GM12878 (cell line): ENCODE results near the gene AIF1. TPM values are rescaled to one million over a fixed set of nuclear protein-coding genes. Genes with fewer than 3 reads are reported as not detected.

ENCODE experiments used
- BACH1 ChIP-seq: fragments of 450-650 bp; IDR thresholded peaks from 2 replicates; pipeline ENCODE4 v1.6.1; 2017; ENCODE audit warnings: mild to moderate bottlenecking, borderline replicate concordance
- NFIC ChIP-seq: IDR thresholded peaks from 2 replicates; pipeline ENCODE4 v1.6.1; 2012; ENCODE audit warnings: low read depth, mild to moderate bottlenecking, inconsistent platforms, low read length, moderate library complexity
- microRNA-seq: library from miRNA; unstranded; fragments of <30 nt; microRNA quantifications from one replicate; pipeline ENCODE4, GENCODE V29; 2018
- polyA plus RNA-seq, 11 experiments: library from polyadenylated mRNA; depleted of rRNA in 4 of 11; unstranded in 6 of 11; stranded (reverse) in 5 of 11; fragments of >200 nt; fragmentation: Nextera tagmentation in 4 of 11; fragmentation: Illumina TruSeq in 1 of 11; extraction: Ambion mirVana in 4 of 11; extraction: Trizol in 1 of 11; gene quantifications; 1 replicate in 1 of 11; 2 replicates in 10 of 11; pipeline versions ENCODE4 v1.2.1 to v1.2.3, GENCODE V29; 2011 to 2016; ENCODE audit warnings: inconsistent platforms in 2 of 11, missing spikeins in 2 of 11, low read depth in 1 of 11
- small RNA-seq: library from RNA; depleted of rRNA; stranded (forward); fragments of <200 nt; gene quantifications from one replicate; pipeline ENCODE3, GENCODE V24; 2014
- total RNA-seq, 4 experiments: library from RNA; depleted of rRNA in 3 of 4; stranded (reverse); fragments of >200 nt in 3 of 4; fragmentation: Illumina TruSeq in 1 of 4; extraction: Trizol in 1 of 4; gene quantifications; 2 replicates each; pipeline versions ENCODE4 v1.2.1 to v1.2.3, GENCODE V29; 2013 to 2021

AIF1 gene
- total and polyA plus RNA-seq, 10 of the 15 experiments (the other 5 are each of a cell fraction or from before 2014, with no cell fraction given) = 1.9 to 256 (median 134) TPM

- TF ChIP-seq NFIC (no peak), BACH1 (no peak)
Measured at GRCh38 chr6:31666337-31666965, 51.4 kb downstream of the AIF1 start (continued).

Small RNAs within 50 kb of the gene (microRNA-seq; reads per million reads assigned to microRNA genes)
- gene MIR6832 = 0.56 reads per million

Small RNAs within 50 kb of the gene (small RNA-seq; reads per million reads assigned to genes)
- not detected for gene MIR6832
- gene RF00019 = not detected
- 4.4 reads per million, percentile 86 among the genes with 10 or more reads in this experiment for gene SNORA38
- gene UQCRHP1 = not detected

Other genes starting within 250 kb of the AIF1 start
Only the 7 nearest of the 35 such genes appear.
- gene TNF, start 39.7 kb upstream of the AIF1 start, total RNA-seq (2014; rRNA removed) = 89.1 and 92.9 TPM in 2 replicates
- 68.6 and 70.2 TPM in 2 replicates for gene TNF, start 39.7 kb upstream of the AIF1 start, total RNA-seq (2014; rRNA removed; fragmentation: Illumina TruSeq; extraction: Trizol)
- gene TNF, start 39.7 kb upstream of the AIF1 start, total RNA-seq (2021) = 80.5 and 83.9 TPM in 2 replicates
- 15.0 and 22.7 TPM in 2 replicates for gene TNF, start 39.7 kb upstream of the AIF1 start, polyA plus RNA-seq (2011; rRNA removed)
- 50.6 and 74.3 TPM in 2 replicates for gene TNF, start 39.7 kb upstream of the AIF1 start, polyA plus RNA-seq (2014; fragmentation: Illumina TruSeq; extraction: Trizol)
- 10 to 100 TPM; 18.0 to 30.2 TPM for gene TNF, start 39.7 kb upstream of the AIF1 start, polyA plus RNA-seq (2014; fragmentation: Nextera tagmentation; extraction: Ambion mirVana)
- 94.8 and 97.1 TPM in 2 replicates for gene TNF, start 39.7 kb upstream of the AIF1 start, polyA plus RNA-seq (2014; rRNA removed)
- 10 to 100 TPM; 49.4 to 53.5 TPM for gene TNF, start 39.7 kb upstream of the AIF1 start, polyA plus RNA-seq (2016; fragmentation: Nextera tagmentation; extraction: Ambion mirVana)
- 37.9 and 48.6 TPM in 2 replicates for gene LTB, start 32.8 kb upstream of the AIF1 start, total RNA-seq (2014; rRNA removed)
- 22.6 and 23.3 TPM in 2 replicates for gene LTB, start 32.8 kb upstream of the AIF1 start, total RNA-seq (2014; rRNA removed; fragmentation: Illumina TruSeq; extraction: Trizol)
- 46.8 and 50.9 TPM in 2 replicates for gene LTB, start 32.8 kb upstream of the AIF1 start, total RNA-seq (2021)
- 3.2 and 4.9 TPM in 2 replicates for gene LTB, start 32.8 kb upstream of the AIF1 start, polyA plus RNA-seq (2011; rRNA removed)
- gene LTB, start 32.8 kb upstream of the AIF1 start, polyA plus RNA-seq (2014; fragmentation: Illumina TruSeq; extraction: Trizol) = 2.7 and 10.0 TPM in 2 replicates
- gene LTB, start 32.8 kb upstream of the AIF1 start, polyA plus RNA-seq (2014; fragmentation: Nextera tagmentation; extraction: Ambion mirVana) = 1 to 10 TPM in 1 of 2 experiments, under 1 TPM in 1; 0.71 to 5.9 TPM
- 74.3 and 91.2 TPM in 2 replicates for gene LTB, start 32.8 kb upstream of the AIF1 start, polyA plus RNA-seq (2014; rRNA removed)
- gene LTB, start 32.8 kb upstream of the AIF1 start, polyA plus RNA-seq (2016; fragmentation: Nextera tagmentation; extraction: Ambion mirVana) = 10 to 100 TPM; 16.6 to 24.0 TPM
- 12.2 and 16.8 TPM in 2 replicates for gene LST1, start 29.0 kb upstream of the AIF1 start, total RNA-seq (2014; rRNA removed)
- 16.4 and 19.1 TPM in 2 replicates for gene LST1, start 29.0 kb upstream of the AIF1 start, total RNA-seq (2014; rRNA removed; fragmentation: Illumina TruSeq; extraction: Trizol)
- gene LST1, start 29.0 kb upstream of the AIF1 start, total RNA-seq (2021) = 16.5 and 20.6 TPM in 2 replicates
- gene LST1, start 29.0 kb upstream of the AIF1 start, polyA plus RNA-seq (2011; rRNA removed) = 2.9 and 4.1 TPM in 2 replicates
- gene LST1, start 29.0 kb upstream of the AIF1 start, polyA plus RNA-seq (2014; fragmentation: Illumina TruSeq; extraction: Trizol) = 22.3 and 23.3 TPM in 2 replicates
- 10 to 100 TPM; 30.0 to 35.5 TPM for gene LST1, start 29.0 kb upstream of the AIF1 start, polyA plus RNA-seq (2014; fragmentation: Nextera tagmentation; extraction: Ambion mirVana)
- gene LST1, start 29.0 kb upstream of the AIF1 start, polyA plus RNA-seq (2014; rRNA removed) = 21.2 and 26.3 TPM in 2 replicates
- gene LST1, start 29.0 kb upstream of the AIF1 start, polyA plus RNA-seq (2016; fragmentation: Nextera tagmentation; extraction: Ambion mirVana) = 10 to 100 TPM; 10.0 to 11.9 TPM
- 11.2 and 13.1 TPM in 2 replicates for gene NCR3, start 22.2 kb upstream of the AIF1 start, total RNA-seq (2014; rRNA removed)
- gene NCR3, start 22.2 kb upstream of the AIF1 start, total RNA-seq (2014; rRNA removed; fragmentation: Illumina TruSeq; extraction: Trizol) = 9.4 and 11.4 TPM in 2 replicates
- 20.2 and 21.0 TPM in 2 replicates for gene NCR3, start 22.2 kb upstream of the AIF1 start, total RNA-seq (2021)
- gene NCR3, start 22.2 kb upstream of the AIF1 start, polyA plus RNA-seq (2011; rRNA removed) = 7.7 and 12.0 TPM in 2 replicates
- gene NCR3, start 22.2 kb upstream of the AIF1 start, polyA plus RNA-seq (2014; fragmentation: Illumina TruSeq; extraction: Trizol) = 10.1 and 16.8 TPM in 2 replicates
- gene NCR3, start 22.2 kb upstream of the AIF1 start, polyA plus RNA-seq (2014; fragmentation: Nextera tagmentation; extraction: Ambion mirVana) = 10 to 100 TPM; 31.2 to 42.3 TPM
- 16.9 and 27.6 TPM in 2 replicates for gene NCR3, start 22.2 kb upstream of the AIF1 start, polyA plus RNA-seq (2014; rRNA removed)
- 10 to 100 TPM in 1 of 2 experiments, 1 to 10 TPM in 1; 9.4 to 15.0 TPM for gene NCR3, start 22.2 kb upstream of the AIF1 start, polyA plus RNA-seq (2016; fragmentation: Nextera tagmentation; extraction: Ambion mirVana)
- gene PRRC2A, start 5.5 kb downstream of the AIF1 start, total RNA-seq (2014; rRNA removed) = 47.4 and 61.4 TPM in 2 replicates
- gene PRRC2A, start 5.5 kb downstream of the AIF1 start, total RNA-seq (2014; rRNA removed; fragmentation: Illumina TruSeq; extraction: Trizol) = 37.9 and 44.0 TPM in 2 replicates
- 231 and 244 TPM in 2 replicates for gene PRRC2A, start 5.5 kb downstream of the AIF1 start, total RNA-seq (2021)
- 19.5 and 30.9 TPM in 2 replicates for gene PRRC2A, start 5.5 kb downstream of the AIF1 start, polyA plus RNA-seq (2011; rRNA removed)
- 58.9 and 95.9 TPM in 2 replicates for gene PRRC2A, start 5.5 kb downstream of the AIF1 start, polyA plus RNA-seq (2014; fragmentation: Illumina TruSeq; extraction: Trizol)
- 1 to 10 TPM in 1 of 2 experiments, under 1 TPM in 1; 0.40 to 2.3 TPM for gene PRRC2A, start 5.5 kb downstream of the AIF1 start, polyA plus RNA-seq (2014; fragmentation: Nextera tagmentation; extraction: Ambion mirVana)
- gene PRRC2A, start 5.5 kb downstream of the AIF1 start, polyA plus RNA-seq (2014; rRNA removed) = 111 and 138 TPM in 2 replicates
- 10 to 100 TPM; 61.1 to 65.4 TPM for gene PRRC2A, start 5.5 kb downstream of the AIF1 start, polyA plus RNA-seq (2016; fragmentation: Nextera tagmentation; extraction: Ambion mirVana)
- 91.4 and 120 TPM in 2 replicates for gene BAG6, start 37.4 kb downstream of the AIF1 start, total RNA-seq (2014; rRNA removed)
- gene BAG6, start 37.4 kb downstream of the AIF1 start, total RNA-seq (2014; rRNA removed; fragmentation: Illumina TruSeq; extraction: Trizol) = 43.3 and 50.0 TPM in 2 replicates
- gene BAG6, start 37.4 kb downstream of the AIF1 start, total RNA-seq (2021) = 249 and 253 TPM in 2 replicates
- gene BAG6, start 37.4 kb downstream of the AIF1 start, polyA plus RNA-seq (2011; rRNA removed) = 34.2 and 51.1 TPM in 2 replicates
- gene BAG6, start 37.4 kb downstream of the AIF1 start, polyA plus RNA-seq (2014; fragmentation: Illumina TruSeq; extraction: Trizol) = 81.3 and 119 TPM in 2 replicates
- 10 to 100 TPM; 27.8 to 39.1 TPM for gene BAG6, start 37.4 kb downstream of the AIF1 start, polyA plus RNA-seq (2014; fragmentation: Nextera tagmentation; extraction: Ambion mirVana)
- gene BAG6, start 37.4 kb downstream of the AIF1 start, polyA plus RNA-seq (2014; rRNA removed) = 115 and 134 TPM in 2 replicates
- 100 to 1,000 TPM in 1 of 2 experiments, 10 to 100 TPM in 1; 98.4 to 112 TPM for gene BAG6, start 37.4 kb downstream of the AIF1 start, polyA plus RNA-seq (2016; fragmentation: Nextera tagmentation; extraction: Ambion mirVana)
- gene APOM, start 40.7 kb downstream of the AIF1 start, total RNA-seq (2014; rRNA removed) = 4.4 and 6.1 TPM in 2 replicates
- 4.0 and 4.6 TPM in 2 replicates for gene APOM, start 40.7 kb downstream of the AIF1 start, total RNA-seq (2014; rRNA removed; fragmentation: Illumina TruSeq; extraction: Trizol)
- gene APOM, start 40.7 kb downstream of the AIF1 start, total RNA-seq (2021) = 3.8 and 4.1 TPM in 2 replicates
- 4.8 and 7.9 TPM in 2 replicates for gene APOM, start 40.7 kb downstream of the AIF1 start, polyA plus RNA-seq (2011; rRNA removed)
- gene APOM, start 40.7 kb downstream of the AIF1 start, polyA plus RNA-seq (2014; fragmentation: Illumina TruSeq; extraction: Trizol) = 5.2 and 8.2 TPM in 2 replicates
- 10 to 100 TPM; 11.8 to 14.1 TPM for gene APOM, start 40.7 kb downstream of the AIF1 start, polyA plus RNA-seq (2014; fragmentation: Nextera tagmentation; extraction: Ambion mirVana)
- gene APOM, start 40.7 kb downstream of the AIF1 start, polyA plus RNA-seq (2014; rRNA removed) = 6.5 and 7.5 TPM in 2 replicates
- gene APOM, start 40.7 kb downstream of the AIF1 start, polyA plus RNA-seq (2016; fragmentation: Nextera tagmentation; extraction: Ambion mirVana) = 1 to 10 TPM; 5.6 to 6.6 TPM